ENCODE measurements around the gene ZCCHC4. TPM values are rescaled to one million over a fixed set of nuclear protein-coding genes. Genes with fewer than 3 reads are reported as not detected.

The ZCCHC4 gene
- total RNA-seq, 1 donor from 2014 or later: 7.0 TPM

DNA sequence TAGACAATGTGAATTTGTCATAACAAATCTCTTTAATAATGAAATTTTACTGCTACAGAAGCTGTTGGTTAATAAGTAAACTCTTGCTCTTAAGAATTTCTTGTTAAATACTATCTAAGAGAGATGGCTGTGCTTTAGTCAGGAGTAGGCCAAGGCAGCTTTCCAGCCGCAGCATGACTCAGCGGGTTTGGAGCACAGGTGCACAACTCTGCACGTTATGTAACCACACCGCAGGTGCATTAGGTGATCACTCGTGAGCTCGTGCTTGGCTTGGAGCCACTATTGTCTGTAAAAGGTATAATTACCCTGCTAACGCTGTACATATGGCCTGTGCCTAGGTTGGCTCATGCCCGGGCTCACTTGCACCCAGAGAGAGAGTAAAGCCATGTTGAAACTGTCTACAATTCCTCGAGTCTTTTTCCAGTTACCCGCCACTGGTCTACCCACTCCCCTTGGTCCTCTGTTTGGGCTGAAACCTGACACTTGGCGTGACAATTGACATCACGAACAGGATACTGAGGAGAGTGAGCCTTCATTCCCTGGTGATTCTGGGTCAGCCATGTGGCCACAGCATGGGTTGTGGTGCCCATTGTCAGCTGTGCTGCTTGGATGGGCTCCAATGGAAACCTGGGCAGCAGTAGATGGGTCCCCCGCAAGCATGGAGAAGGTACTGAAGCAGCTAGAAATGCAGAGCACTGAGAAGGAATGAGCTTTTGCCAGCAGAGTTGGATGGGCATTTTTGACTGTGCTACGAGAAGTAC lies 46.1 kb downstream of the ZCCHC4 start:
- TF ChIP-seq CTCF (IDR thresholded peaks at IDR 0.05; ENCODE audit: insufficient read depth, low read length, poor library complexity, severe bottlenecking): no peak
- DNase-seq (ENCODE audit: low read depth): no peak

DNA sequence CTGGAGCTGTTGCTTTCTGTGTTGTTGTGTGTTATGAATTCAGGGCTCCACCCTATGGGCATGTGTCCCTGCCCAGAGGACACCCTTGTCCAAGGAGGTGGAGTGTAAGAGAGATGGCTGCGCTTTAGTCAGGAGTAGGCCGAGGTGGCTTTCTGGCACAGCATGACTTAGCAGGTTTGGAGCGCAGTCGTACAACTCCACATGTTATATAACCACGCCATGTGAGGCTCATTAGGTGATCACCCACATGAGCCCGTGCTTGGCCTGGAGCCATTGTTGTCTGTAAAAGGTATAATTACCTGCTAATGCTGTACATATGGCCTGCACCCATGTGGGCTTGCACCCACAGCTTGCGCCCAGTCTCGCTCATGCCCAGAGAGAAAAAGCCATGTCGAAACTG lies 48.7 kb downstream of the ZCCHC4 start:
- no peak for TF ChIP-seq CTCF (IDR thresholded peaks at IDR 0.05; ENCODE audit: insufficient read depth, low read length, poor library complexity, severe bottlenecking)
- Histone ChIP-seq H3K27me3 (ENCODE audit: control insufficient read depth, insufficient read depth, low read length) (no peaks in the 10 kb centered on the region), H3K4me3 (ENCODE audit: low read depth, low read length) (no peak overlapping the region), H3K36me3 (ENCODE audit: control insufficient read depth, insufficient read depth, low read length) (no peaks in the 10 kb centered on the region)
- DNase-seq (ENCODE audit: low read depth): no peak

More for the DNA sequence above, 46.1 kb downstream of the ZCCHC4 start:
- Histone ChIP-seq H3K36me3 (ENCODE audit: control insufficient read depth, insufficient read depth, low read length) (no peaks in the 10 kb centered on the region), H3K27me3 (ENCODE audit: control insufficient read depth, insufficient read depth, low read length) (no peaks in the 10 kb centered on the region), H3K4me3 (ENCODE audit: low read depth, low read length) (no peak overlapping the region)

DNA sequence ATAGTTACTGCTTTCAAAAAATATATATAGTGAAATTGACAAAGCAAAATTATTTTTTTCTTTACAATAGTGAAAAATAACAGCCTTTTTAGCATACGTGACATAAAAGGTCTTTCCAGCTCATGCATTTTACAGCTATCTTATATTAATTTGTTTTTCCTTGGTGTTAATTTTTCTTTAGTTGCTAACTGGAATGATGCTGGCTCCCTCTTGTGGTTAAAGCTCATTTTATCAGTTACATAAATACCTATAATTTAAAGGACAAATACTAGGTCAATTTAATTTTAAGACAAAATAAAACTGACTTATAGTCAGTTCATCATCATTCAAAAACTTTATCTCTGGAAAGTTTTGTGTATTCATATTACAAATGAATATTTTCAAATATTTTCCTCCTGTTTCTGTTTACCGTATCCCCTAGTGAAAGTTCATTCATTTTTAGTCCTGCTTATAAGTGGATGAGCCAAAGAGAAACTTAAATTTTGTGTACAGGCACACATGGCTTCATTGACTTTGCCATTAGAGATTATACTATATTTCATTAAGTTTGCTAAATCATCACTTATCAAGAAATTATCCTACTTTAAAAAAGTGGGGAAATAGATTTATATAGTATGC lies 54.5 kb downstream of the ZCCHC4 start:
- TF ChIP-seq CTCF (IDR thresholded peaks at IDR 0.05; ENCODE audit: insufficient read depth, low read length, poor library complexity, severe bottlenecking): peak; percentile 47
- Histone ChIP-seq H3K27me3 (ENCODE audit: control insufficient read depth, insufficient read depth, low read length) (no peaks in the 10 kb centered on the region), H3K4me3 (ENCODE audit: low read depth, low read length) (no peak overlapping the region), H3K36me3 (ENCODE audit: control insufficient read depth, insufficient read depth, low read length) (peaks cover 2% of the 10 kb centered on the region)
- no peak for DNase-seq (ENCODE audit: low read depth)

DNA sequence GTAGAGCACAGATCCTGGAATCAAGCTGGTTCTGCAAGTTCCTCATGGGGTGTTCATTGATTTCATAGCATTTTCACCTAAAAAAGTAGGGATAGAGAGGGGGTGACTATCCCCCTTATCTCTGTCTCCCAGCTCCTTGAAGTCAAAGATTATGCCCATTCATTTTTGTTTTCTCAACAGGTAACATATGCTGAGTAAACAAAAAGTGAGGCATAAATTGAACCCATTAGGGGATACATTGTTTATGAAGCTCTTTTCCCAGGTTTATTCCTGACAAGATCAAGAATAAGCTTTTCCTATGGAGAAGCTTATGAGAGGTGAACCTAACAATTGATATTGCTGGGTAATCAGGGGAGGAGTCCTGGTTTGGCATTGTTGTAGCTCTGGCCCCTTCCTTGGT lies 55.3 kb downstream of the ZCCHC4 start:
- peaks cover 2% of the 10 kb centered on the region for H3K36me3 ChIP-seq (ENCODE audit: control insufficient read depth, insufficient read depth, low read length)
- H3K27me3 ChIP-seq (ENCODE audit: control insufficient read depth, insufficient read depth, low read length): no peaks in the 10 kb centered on the region
- no peak for DNase-seq (ENCODE audit: low read depth)
- no peak overlapping the region for H3K4me3 ChIP-seq (ENCODE audit: low read depth, low read length)
- no peak for TF ChIP-seq CTCF (IDR thresholded peaks at IDR 0.05; ENCODE audit: insufficient read depth, low read length, poor library complexity, severe bottlenecking)

GRCh38 chr4:25368315-25368714 lies 55.7 kb downstream of the ZCCHC4 start:
- Histone ChIP-seq H3K27me3 (ENCODE audit: control insufficient read depth, insufficient read depth, low read length) (no peaks in the 10 kb centered on the region), H3K36me3 (ENCODE audit: control insufficient read depth, insufficient read depth, low read length) (peaks cover 2% of the 10 kb centered on the region), H3K4me3 (ENCODE audit: low read depth, low read length) (no peak overlapping the region)
- no peak for TF ChIP-seq CTCF (IDR thresholded peaks at IDR 0.05; ENCODE audit: insufficient read depth, low read length, poor library complexity, severe bottlenecking)
- DNase-seq (ENCODE audit: low read depth): no peak

All from kidney epithelial cell (primary cell).